Stomach (tissue), 4 donors: ENCODE results near the gene SMIM12.
"Not testable (repeated sequence)": the region's sequence is repeated elsewhere in the genome, so short reads cannot be mapped to it uniquely, and the experiment has no call there.

Experiments
- POLR2A ChIP-seq, 4 donors: fragments of 450-650 bp; IDR thresholded peaks; one replicate each; pipeline ENCODE4 v1.6.1; 2016; ENCODE audit warnings: antibody characterized with exemption in 4 of 4, control low read depth in 2 of 4, mild to moderate bottlenecking in 1 of 4, moderate library complexity in 1 of 4
- TF ChIP-seq, protein P1 (sequence below), 7 experiments: fragments of 450-650 bp in 4 of 7; fragments of 200-600 bp in 3 of 7; sonication (generic) in 3 of 7; IDR thresholded peaks; one replicate each; pipeline ENCODE4 v1.5.1; 2016 to 2019; ENCODE audit warnings: antibody characterized with exemption in 7 of 7, control low read depth in 2 of 7, mild to moderate bottlenecking in 1 of 7

DNA sequence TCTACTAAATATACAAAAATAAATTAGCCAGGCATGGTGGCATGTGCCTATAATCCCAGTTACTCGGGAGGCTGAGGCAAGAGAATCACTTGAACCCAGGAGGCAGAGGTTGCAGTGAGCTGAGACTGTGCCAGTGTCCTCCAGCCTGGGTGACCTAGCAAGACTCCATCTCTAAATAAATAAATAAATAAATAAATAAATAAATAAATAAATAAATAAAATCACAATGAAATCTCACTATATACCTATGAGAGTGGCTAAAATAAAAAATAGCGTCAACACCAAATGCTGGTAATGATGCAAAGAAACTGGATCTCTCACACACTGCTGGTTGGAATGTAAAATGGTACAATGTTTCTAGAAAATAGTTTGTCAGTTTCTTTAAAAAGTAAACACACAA, 40.7 kb downstream of the SMIM12 start:
- TF ChIP-seq, protein P1, sequence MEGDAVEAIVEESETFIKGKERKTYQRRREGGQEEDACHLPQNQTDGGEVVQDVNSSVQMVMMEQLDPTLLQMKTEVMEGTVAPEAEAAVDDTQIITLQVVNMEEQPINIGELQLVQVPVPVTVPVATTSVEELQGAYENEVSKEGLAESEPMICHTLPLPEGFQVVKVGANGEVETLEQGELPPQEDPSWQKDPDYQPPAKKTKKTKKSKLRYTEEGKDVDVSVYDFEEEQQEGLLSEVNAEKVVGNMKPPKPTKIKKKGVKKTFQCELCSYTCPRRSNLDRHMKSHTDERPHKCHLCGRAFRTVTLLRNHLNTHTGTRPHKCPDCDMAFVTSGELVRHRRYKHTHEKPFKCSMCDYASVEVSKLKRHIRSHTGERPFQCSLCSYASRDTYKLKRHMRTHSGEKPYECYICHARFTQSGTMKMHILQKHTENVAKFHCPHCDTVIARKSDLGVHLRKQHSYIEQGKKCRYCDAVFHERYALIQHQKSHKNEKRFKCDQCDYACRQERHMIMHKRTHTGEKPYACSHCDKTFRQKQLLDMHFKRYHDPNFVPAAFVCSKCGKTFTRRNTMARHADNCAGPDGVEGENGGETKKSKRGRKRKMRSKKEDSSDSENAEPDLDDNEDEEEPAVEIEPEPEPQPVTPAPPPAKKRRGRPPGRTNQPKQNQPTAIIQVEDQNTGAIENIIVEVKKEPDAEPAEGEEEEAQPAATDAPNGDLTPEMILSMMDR (IDR thresholded peaks at IDR 0.05): not testable (repeated sequence)
- TF ChIP-seq POLR2A (IDR thresholded peaks at IDR 0.05): not testable (repeated sequence)
